ENCODE measurements around the gene OST4.

The OST4 gene

GRCh38 chr2:27050281-27050995 is 21.0 kb downstream of the OST4 start:
- TF ChIP-seq, protein P1, sequence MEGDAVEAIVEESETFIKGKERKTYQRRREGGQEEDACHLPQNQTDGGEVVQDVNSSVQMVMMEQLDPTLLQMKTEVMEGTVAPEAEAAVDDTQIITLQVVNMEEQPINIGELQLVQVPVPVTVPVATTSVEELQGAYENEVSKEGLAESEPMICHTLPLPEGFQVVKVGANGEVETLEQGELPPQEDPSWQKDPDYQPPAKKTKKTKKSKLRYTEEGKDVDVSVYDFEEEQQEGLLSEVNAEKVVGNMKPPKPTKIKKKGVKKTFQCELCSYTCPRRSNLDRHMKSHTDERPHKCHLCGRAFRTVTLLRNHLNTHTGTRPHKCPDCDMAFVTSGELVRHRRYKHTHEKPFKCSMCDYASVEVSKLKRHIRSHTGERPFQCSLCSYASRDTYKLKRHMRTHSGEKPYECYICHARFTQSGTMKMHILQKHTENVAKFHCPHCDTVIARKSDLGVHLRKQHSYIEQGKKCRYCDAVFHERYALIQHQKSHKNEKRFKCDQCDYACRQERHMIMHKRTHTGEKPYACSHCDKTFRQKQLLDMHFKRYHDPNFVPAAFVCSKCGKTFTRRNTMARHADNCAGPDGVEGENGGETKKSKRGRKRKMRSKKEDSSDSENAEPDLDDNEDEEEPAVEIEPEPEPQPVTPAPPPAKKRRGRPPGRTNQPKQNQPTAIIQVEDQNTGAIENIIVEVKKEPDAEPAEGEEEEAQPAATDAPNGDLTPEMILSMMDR (IDR thresholded peaks at IDR 0.05) = no peak

DNA sequence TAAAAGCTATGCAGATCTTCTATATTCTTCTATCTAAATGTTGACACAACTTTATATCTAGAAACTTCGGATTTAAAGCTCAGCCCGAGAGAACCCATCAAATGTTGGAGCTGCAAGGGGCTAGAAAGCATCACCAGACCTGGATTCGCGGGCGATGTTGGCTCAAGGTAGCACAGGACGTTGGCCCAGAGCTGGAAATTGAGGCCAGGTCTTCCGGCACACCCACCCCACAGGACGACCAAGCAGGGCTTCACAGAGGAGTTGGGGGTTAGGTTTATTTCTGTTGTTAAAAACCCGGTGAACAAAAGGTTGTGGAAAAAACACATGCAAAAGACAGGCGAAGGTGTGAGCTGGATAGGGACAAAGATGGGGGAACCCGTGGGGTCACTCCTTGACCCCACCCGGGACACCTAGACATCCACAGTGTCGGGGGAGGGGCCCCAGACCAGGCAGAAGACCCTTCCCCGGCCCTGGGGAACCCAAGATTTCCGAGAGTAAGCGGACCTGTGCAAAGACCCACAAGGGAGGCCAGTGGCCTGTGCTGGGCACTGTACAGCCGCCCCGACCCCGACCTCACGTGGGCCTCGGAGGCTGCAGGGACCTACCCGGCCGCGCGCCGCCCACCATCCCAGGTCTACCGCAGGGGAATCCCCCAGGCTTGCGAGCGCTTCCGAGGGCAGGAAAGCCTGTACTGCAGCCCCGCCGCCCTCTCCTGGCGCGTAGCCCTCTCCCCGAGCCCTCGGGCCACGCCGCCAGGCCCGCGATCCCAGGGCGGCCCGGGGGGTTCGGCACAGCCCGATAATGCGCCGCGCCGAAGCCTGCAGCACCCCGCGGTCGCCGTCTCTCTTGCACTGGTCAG is 21.8 kb downstream of the OST4 start:
- TF ChIP-seq, protein P1 (IDR thresholded peaks at IDR 0.05) = no peak

DNA sequence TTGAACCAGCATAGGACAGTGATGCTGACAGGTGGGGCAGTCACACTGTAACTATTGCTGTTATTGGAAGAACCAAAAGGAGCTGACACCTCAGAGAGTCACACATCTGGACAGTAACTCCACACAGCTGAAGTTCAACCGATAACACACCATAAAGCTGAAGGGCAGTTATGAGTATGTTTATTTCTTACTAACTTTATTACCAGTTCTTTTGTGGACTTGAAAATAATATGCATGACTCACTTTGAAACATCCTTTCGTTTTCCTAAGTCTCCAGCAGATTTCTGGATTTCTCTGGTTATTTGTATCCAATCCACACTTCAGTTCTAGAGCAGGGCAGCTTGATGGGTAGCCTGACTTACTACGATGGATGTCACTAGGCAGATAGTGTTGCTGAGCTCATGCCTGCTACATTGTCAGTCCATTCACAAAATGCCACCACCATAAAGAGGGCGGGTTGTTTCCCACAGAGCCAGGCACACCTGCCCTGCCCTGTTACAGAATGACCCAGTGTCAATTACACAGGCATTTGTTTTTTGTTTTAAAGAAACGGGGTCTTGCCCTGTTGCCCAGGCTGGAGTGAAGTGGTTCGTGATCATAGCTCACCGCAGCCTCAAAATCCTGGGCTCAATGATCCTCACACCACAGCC is 28.3 kb downstream of the OST4 start:
- TF ChIP-seq, protein P1 (IDR thresholded peaks at IDR 0.05) = no peak

- TF ChIP-seq, protein P1 (IDR thresholded peaks at IDR 0.05) = no peak
Observed at GRCh38 chr2:27042159-27042661, 29.2 kb downstream of the OST4 start.

- TF ChIP-seq, protein P1 (IDR thresholded peaks at IDR 0.05) = no peak
Observed at GRCh38 chr2:27041752-27042151, 29.7 kb downstream of the OST4 start.

DNA sequence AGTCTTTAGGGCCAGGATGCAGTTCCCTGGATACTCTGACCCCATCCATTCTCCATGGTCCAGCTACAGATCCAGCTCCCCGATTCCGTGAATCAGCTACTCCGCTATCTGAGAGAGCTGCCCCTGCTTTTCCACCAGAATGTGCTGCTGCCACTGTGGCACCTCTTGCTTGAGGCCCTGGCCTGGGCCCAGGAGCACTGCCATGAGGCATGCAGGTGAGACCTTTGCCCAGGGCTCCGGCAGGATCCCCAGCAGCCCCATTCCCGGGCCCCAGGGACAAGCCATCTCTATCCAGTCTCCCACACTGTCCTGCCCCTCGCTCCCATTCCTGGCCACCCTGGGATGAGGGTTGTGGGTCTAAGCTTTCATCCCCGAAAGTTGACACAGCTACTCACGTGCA is 31.2 kb downstream of the OST4 start:
- TF ChIP-seq, protein P1 (IDR thresholded peaks at IDR 0.05) = no peak

GRCh38 chr2:27039871-27040270 is 31.6 kb downstream of the OST4 start:
- TF ChIP-seq, protein P1 (IDR thresholded peaks at IDR 0.05) = no peak
